Activated CD8-positive, alpha-beta memory T cell treated with anti-CD3 and anti-CD28 coated beads for 24 hours (primary cell): ENCODE results near the gene RUNX2.
"Not testable (repeated sequence)": the region's sequence is repeated elsewhere in the genome, so short reads cannot be mapped to it uniquely, and the experiment has no call there.

Source experiments
- DNase-seq: peaks from one replicate; pipeline ENCODE4 v3.0.0-alpha.2; 2020

RUNX2 gene

GRCh38 chr6:45532721-45533210 lies 204.6 kb downstream of the RUNX2 start:
- no peak for DNase-seq

DNA sequence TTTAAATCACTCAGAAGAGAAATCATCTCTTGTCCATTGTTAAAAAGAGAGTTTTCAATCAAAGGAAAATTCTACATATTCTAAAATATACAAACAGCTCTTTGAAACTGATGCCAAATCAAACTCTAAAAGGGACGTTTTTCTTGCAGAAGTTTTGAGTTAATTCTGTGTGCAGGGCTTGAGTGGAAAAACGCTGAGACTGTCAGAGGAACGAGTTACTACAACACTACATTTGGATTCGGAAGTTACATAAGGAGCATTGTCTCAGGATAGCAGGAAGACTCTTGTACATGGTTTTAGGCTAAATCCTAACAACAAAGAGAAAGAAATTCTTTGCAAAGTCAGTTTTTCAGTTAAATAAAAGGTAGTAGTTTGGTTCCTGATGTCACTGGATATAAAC lies 205.3 kb downstream of the RUNX2 start:
- no peak for DNase-seq

DNA sequence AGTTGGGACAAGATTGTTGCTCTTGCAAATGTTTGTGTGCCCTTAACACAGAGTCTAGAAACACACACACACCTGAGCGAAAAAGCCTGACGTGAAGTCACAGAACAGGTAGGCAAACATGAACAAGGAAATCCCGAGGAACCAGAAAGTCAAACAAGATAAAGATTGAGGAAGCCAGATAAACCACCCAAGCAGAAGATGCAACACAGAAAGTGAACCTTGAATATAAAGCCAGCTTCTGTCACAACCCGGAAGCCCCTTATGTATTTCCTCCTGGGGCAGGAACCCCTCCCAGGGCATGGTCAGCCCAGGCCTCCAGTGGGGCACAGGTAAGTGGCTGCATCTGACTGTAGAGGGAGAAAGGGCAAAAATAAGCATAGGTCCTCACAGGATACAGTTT lies 207.8 kb downstream of the RUNX2 start:
- DNase-seq: no peak

DNA sequence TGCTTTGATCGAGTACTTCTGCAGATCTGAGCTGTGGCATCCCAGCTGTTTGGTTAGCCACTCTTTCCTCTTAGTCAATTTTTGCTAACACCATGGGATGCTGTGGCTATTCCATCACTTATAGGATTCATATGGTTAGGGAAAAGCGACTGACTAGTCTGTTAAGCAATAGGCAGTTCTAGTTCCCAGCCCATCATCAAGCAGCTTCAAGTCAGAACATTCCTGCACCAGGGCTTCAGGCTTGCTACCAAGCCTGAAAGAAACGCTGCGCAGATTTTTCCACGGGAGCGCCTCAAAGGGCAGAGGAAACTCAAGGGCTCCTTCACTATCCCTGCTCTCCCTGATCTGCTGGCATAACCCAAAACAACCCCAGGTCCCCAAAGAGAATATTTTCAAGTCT lies 209.4 kb downstream of the RUNX2 start:
- no peak for DNase-seq

DNA sequence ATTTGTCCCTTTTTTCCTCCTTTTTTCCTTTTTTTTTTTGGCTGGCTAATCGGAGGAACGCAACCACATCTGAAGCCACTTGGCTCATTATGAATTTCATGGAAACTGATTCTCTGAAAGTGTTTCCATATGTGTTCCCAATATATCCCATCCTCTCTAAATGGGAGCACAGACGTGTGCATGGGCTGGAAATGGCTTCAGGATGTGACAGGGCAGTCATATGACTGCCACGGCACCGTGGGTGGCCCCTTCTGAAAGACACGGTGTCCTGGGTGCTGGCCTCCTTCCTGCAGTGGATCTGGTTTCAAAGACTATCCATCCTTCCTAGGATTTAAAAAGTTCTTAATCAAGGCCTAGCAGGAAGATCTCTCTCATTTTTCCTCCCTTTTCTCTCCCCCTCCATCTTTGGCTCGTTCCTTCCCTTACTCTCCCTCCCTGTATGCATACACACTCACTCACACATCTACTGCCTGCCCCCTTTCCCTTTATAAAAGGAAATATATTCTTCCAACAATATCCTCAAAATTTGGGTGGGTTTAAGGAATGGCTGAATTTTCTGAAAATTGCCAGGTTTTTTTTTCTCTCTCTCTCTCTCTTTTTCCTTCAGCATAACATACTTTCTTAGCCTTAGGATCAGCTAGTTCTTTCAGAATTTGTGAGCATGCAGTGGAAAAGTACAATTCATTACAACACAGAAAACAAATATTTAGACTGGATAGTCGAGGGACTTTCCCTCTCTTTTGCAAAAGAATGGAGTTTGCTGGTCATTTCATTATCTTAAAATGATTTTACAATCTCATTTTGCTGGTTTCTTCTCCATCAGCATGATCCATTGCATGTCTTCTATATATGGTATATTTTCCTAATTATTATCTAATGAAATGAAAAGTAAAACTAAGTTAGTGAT lies 210.8 kb downstream of the RUNX2 start:
- no peak for DNase-seq

DNA sequence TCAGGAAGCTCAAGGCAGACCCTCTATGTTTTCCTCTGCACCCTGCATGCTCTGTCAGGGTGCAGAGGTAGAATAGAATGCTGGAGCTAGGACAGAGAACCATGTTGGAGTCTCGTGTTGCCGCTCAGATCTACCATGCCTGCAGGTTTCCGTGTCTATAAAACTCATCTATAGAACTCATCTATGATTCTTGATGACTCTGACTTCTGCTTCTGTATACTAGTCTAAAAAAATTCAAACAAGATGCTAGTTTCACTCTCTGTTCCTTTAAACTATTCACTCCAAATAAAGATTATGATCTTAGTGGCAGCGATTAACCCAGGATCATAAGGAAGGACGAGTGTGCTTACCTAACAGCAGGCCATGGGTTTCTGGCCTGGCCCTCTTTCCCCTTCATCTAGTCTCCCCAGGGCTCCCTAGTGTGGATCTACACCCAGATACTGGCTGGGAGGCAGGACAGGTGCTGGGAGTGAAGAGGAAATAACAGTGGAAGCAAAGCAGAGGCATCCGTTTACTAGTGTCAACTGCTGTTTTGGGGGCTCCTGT lies 212.3 kb downstream of the RUNX2 start:
- DNase-seq: no peak

DNA sequence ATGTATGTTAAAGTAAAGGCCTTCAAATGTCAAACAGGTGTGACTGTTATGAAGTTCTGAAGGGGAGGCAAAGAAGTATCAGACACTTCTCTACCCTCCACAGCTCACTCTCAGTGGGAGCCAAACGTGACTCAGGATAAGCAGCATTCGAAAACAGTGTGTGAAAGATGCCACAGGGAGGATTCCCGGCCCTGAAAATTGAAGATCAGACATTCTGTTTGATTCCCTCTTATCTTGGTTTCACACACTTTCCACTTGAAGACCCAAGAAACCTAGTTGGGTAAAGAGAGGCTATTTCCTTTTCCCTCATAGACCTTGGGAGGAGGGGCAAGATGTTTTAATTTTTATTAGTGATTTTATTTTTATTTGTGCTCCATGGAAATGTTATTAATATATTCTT lies 213.8 kb downstream of the RUNX2 start:
- no peak for DNase-seq

GRCh38 chr6:45543298-45544235 lies 215.4 kb downstream of the RUNX2 start:
- DNase-seq: no peak

- DNase-seq: no peak
These were observed 217.3 kb downstream of the RUNX2 start for GRCh38 chr6:45545416-45545815.

- no peak for DNase-seq
These were observed 220.8 kb downstream of the RUNX2 start for GRCh38 chr6:45548657-45549515.

DNA sequence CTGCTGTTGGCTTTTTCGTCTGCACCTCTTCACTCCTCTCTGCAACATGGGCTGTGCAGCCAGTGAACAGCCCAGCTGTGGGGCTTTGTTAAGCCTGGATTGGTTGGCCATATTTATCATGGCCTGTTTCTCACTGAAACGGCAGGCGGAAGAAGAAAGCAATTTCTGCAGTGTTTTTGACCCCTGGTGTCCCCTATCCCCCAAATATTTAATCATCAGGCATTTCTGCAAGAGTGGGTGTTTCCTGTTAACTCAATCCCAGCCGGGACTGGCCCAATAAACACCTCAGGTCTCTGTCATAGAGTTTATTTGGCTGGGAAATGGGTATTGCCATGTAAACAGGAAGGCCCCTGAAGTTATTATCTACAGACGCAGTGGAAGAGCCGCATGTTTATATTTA lies 224.4 kb downstream of the RUNX2 start:
- no peak for DNase-seq

- DNase-seq: no peak
These were observed 225.7 kb downstream of the RUNX2 start for GRCh38 chr6:45553730-45554344.

DNA sequence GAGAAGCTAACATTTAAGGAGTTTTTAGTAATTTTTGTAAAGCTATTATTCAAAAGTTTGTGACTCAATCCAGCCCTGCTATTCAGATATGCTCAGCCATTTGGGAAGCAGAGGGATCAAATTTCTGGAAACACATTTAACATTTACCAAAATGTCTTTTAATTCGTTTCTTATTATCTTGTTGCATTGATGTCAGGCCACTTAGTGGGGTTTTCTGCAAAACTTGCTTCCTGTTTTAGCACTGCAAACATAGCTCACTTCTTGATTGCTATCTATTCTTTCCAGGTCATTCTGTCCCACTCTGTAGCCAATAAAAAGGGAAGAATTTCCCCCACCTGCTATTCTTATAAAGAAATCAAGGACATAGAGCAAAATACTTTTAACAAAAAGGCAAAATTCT lies 226.5 kb downstream of the RUNX2 start:
- no peak for DNase-seq

GRCh38 chr6:45555981-45556771 lies 228.0 kb downstream of the RUNX2 start:
- DNase-seq: no peak

DNA sequence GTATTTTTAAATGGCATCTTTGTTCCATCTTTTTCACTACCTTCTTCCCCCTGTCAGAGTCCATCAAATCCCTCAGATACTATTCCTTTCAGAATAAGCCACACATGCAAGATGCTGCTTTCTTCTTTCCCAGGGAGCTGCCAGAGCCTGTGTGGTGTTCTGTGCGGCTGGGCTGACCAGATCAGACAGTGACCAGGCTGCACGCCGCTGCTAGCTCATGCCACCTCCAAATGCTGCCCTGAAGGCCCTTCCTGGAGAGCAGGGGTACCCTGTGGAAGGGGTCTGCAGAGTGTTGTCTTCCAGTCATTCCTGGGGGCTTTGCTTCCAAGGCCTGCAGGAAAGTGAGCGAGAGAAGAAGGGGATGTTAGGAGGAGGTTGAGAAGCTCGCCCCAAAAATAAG lies 228.7 kb downstream of the RUNX2 start:
- no peak for DNase-seq

DNA sequence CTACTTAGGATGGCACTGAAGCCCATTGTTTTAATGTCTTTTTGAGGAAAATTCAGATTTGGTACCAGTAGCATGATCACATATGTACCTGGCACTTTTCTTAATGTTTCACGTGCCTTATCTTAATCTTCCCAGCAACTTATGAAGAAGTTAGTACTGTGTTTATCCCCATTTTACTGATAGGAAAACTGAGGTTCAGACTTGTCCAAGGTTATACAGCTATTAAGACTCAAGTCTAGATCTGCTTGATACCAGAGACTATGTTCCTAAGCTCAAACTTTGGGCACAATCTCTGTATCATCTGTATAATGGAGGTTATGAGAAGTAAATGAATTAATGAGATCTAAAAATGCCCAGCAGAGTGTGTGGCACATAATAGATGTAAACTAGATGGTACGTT lies 229.3 kb downstream of the RUNX2 start:
- no peak for DNase-seq

DNA sequence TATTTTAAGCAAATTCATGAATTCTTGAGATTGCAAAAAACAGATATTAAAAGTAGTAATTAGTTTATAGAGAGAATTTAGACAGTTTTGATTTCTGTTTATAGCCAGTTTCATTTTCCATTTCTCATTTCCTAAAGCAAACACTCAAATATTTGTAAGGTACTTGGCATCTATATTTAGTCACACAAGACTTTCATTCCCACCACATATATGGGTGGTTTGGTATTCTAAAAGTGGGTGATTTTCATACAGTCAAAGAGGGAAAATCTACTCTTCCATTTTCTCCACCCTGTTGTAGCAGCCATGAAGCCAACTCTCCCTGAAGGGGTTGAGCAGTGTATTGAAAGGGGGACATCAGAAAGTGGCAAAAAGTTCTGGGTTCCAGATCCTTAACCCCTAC lies 230.7 kb downstream of the RUNX2 start:
- no peak for DNase-seq

DNA sequence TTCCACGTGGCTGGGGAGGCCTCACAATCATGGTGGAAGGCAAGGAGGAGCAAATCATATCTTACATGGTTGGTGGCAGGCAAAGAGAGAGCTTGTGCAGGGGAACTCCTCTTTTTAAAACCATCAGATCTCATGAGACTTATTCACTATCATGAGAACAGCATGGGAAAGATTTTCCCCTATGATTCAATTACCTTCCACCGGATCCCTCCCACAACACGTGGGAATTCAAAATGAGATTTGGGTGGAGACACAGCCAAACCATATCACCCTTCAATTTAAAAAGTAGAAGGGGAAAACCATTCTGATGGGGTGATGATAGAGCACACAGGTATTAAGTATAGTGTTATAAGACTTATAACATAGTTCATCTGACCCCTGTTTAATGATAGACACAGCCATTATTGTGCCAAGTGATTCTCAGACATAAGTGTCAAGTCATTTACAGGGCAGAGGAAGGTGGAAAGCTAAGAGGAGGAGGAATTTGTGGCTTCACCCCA lies 232.2 kb downstream of the RUNX2 start:
- DNase-seq: not testable (repeated sequence)

DNA sequence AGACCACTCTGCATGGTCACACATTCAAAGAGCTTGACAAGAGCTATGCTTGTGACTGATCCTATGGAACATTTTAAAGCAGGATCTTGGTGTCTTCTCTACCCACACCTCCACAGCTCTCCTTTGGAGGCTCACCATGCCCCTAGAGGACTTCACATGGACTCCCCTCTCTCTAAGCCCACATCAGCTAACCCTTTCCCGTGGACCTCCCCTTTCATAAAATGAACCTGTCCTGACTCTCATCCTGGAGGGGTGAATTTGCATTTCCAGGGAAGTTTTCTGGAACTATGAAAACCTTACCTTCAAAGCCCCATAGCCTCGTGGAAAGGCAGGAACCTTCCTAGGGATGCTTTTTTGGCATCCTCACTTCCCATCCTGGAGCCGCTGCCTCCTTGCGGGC lies 234.0 kb downstream of the RUNX2 start:
- DNase-seq: no peak

DNA sequence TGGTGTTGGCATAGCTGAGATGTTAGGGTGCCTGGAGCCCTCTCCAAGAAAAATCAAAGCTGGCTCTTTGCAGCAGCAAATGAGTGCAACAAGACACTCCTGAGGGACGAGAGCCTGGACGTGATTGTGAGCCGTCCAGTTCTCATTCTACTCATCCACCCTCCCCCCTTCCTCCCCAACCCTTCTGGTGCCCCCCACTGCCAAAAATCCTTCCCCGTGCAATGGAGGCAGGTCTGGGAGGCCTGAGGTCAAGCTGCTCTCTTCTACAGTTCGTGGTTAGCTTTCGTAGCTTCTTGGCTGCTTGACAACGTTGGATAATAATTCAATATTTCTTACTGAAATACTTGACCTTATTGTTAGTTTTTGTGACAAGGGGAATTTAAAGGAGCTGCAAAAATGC lies 234.9 kb downstream of the RUNX2 start:
- no peak for DNase-seq

DNA sequence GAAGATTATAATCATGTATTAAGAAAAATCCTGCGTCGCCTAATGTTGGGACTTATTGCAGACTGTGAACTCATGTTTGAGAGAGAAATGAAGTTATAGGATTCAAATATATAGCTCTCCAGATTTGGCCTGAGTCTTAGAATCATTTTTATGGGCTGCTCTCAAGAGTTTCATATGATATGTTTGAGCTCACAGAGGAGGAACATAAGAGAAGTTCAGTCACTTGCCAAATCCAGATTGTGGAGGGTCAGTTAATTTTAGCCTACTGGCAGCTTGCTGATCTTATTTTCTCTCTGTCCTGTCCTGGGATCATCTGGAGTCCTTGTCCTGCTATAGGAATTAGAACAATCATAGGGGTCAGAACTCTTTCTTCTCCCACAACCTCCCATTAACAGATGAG lies 235.7 kb downstream of the RUNX2 start:
- DNase-seq: no peak
